ENCODE results near the gene AP1M2.

AP1M2 gene

DNA sequence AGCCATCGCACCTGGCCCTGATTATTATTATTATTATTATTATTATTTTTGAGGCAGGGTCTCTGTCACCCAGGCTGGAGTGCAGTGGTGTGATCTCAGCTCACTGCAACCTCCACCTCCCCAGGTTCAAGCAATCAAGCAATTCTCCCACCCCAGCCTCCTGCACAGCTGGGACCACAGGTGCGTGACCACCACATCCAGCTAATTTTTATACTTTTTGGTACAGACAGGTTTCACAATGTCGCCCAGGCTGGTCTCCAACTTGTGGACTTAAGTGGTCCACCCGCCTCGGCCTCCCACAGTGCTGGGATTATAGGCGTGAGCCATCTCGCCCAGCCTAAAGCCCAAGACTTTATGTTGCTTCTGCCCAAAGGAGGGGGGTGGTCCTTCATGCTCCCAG, 6.0 kb upstream of the AP1M2 start:
- DNase-seq (ENCODE audit: low read depth, low spot score): no peak
- ChIA-PET CTCF (interaction anchor here (1.6 to 1.9 kb wide), 2 partner anchors 12 to 51 kb away, joined by 8 to 13 read pairs; no protein-coding TSS in a partner anchor), POLR2A (no interaction called here)
- no peak overlapping the region for H3K4me3 ChIP-seq (ENCODE audit: low read depth, low read length)
- TF ChIP-seq, protein P1, sequence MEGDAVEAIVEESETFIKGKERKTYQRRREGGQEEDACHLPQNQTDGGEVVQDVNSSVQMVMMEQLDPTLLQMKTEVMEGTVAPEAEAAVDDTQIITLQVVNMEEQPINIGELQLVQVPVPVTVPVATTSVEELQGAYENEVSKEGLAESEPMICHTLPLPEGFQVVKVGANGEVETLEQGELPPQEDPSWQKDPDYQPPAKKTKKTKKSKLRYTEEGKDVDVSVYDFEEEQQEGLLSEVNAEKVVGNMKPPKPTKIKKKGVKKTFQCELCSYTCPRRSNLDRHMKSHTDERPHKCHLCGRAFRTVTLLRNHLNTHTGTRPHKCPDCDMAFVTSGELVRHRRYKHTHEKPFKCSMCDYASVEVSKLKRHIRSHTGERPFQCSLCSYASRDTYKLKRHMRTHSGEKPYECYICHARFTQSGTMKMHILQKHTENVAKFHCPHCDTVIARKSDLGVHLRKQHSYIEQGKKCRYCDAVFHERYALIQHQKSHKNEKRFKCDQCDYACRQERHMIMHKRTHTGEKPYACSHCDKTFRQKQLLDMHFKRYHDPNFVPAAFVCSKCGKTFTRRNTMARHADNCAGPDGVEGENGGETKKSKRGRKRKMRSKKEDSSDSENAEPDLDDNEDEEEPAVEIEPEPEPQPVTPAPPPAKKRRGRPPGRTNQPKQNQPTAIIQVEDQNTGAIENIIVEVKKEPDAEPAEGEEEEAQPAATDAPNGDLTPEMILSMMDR (IDR thresholded peaks at IDR 0.05; ENCODE audit: insufficient read depth, low read length, missing control alignments): no peak

- ChIA-PET CTCF (interaction anchor here (3.8 kb wide), 1 partner anchor 57 kb away, joined by 31 read pairs; no protein-coding TSS in a partner anchor), POLR2A (no interaction called here)
- no peak overlapping the region for H3K4me3 ChIP-seq (ENCODE audit: low read depth, low read length)
- TF ChIP-seq, protein P1 (IDR thresholded peaks at IDR 0.05; ENCODE audit: insufficient read depth, low read length, missing control alignments): no peak
- no peak for DNase-seq (ENCODE audit: low read depth, low spot score)
Observed at GRCh38 chr19:10587839-10588150, 683 bp upstream of the AP1M2 start.

GRCh38 chr19:10586396-10586795, 716 bp downstream of the AP1M2 start:
- no peak for DNase-seq (ENCODE audit: low read depth, low spot score)
- H3K4me3 ChIP-seq (ENCODE audit: low read depth, low read length): no peak overlapping the region
- CTCF ChIA-PET: interaction anchor here (0.9 to 19.6 kb wide), 3 partner anchors 10 to 111 kb away, joined by 3 to 644 read pairs (median 178); partner anchors contain the start of gene QTRT1
- TF ChIP-seq, protein P1 (IDR thresholded peaks at IDR 0.05; ENCODE audit: insufficient read depth, low read length, missing control alignments): no peak
- POLR2A ChIA-PET: no interaction called here

GRCh38 chr19:10583036-10583776, 3.9 kb downstream of the AP1M2 start:
- TF ChIP-seq, protein P1 (IDR thresholded peaks at IDR 0.05; ENCODE audit: insufficient read depth, low read length, missing control alignments): no peak
- DNase-seq (ENCODE audit: low read depth, low spot score): no peak
- POLR2A ChIA-PET: no interaction called here
- CTCF ChIA-PET: interaction anchor here (1.4 to 19.6 kb wide), 7 partner anchors 12 to 114 kb away, joined by 4 to 644 read pairs (median 41); partner anchors contain the start of genes CDKN2D and QTRT1
- H3K4me3 ChIP-seq (ENCODE audit: low read depth, low read length): no peak overlapping the region

- POLR2A ChIA-PET: no interaction called here
- TF ChIP-seq, protein P1 (IDR thresholded peaks at IDR 0.05; ENCODE audit: insufficient read depth, low read length, missing control alignments): no peak
- no peak overlapping the region for H3K4me3 ChIP-seq (ENCODE audit: low read depth, low read length)
- CTCF ChIA-PET: interaction anchor here (0.6 to 19.6 kb wide), 36 partner anchors 8 to 288 kb away, joined by 3 to 644 read pairs (median 8); partner anchors contain the start of genes CDC37, CDKN2D, QTRT1 and S1PR5
- DNase-seq (ENCODE audit: low read depth, low spot score): no peak
Observed at GRCh38 chr19:10582091-10582490, 5.0 kb downstream of the AP1M2 start.

DNA sequence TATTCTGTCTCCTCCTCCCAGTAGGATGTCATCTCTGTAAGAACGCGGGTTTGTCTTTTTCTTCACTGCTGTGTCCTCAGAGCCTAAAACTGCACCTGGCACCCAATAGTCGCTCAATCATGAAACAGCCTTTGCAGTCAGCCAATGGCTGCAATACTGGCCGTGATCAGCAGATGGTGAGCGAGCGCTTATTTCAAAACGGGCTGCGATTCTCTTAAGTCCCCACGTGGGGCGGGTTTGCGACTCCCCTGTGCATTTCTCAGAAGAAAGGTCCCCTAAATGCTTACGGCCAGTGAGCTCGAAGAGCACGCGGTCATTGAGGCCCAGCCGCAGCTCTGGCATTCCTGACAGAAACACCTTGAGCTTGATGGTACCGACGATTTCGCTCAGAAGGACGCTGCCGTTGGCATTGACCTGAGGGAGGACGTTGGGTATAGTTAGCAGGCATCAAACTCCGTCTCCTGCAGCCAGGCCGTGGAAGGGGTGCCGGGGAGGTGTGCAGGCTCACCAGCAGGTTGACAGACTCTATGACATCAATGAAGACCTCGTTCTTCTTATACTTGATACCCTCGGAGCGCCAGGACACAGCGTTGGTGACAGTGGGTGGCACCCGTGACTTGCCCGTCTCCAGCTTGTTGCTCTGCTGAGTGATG, 6.0 kb downstream of the AP1M2 start:
- peak overlapping the region; percentile 25; the same call in 1 of the 2 replicates for H3K4me3 ChIP-seq (ENCODE audit: low read depth, low read length)
- peak; percentile 44 for DNase-seq (ENCODE audit: low read depth, low spot score)
- ChIA-PET POLR2A (no interaction called here), CTCF (interaction anchor here (0.6 to 19.6 kb wide), 47 partner anchors 9 to 289 kb away, joined by 3 to 644 read pairs (median 6); partner anchors contain the start of genes CDC37, CDKN2D, DNM2 and QTRT1)
- TF ChIP-seq, protein P1 (IDR thresholded peaks at IDR 0.05; ENCODE audit: insufficient read depth, low read length, missing control alignments): peak; percentile 94

All from AG04449 (cell line).